Activated CD8-positive, alpha-beta memory T cell treated with anti-CD3 and anti-CD28 coated beads, Interleukin-2, amount 50 U/mL, for 1 hour (primary cell): ENCODE data around the gene AREL1.

Experiments used
- DNase-seq: peaks from one replicate; pipeline ENCODE4 v3.0.0-alpha.2; 2020; ENCODE audit errors: extremely low read depth

AREL1 gene

DNA sequence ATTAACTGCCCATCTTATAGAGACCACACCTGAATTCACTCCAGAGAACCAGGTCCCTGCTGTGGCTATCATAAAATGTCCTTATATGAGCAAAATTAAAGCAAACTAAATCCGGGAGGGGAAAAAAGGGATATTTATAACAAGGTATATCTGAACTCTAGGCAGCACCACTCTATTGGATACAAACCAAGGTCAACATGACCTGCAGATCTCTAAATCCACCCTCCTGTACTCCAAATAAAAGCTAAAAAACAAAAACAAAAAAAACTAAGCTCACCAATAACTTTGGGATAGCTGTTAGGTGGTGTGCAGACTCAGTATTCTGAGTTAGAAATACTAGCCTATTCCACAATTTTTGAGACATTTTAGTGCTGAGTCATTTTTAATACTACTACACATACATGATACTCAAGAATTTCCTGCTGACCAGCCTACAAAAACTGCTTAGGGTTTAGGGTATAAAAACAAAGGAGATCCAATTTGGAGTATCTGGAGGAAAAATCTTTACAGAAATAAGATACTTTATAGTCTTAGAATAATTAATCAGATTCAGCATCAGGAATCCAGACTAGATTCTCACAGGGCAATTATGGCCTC is 54.2 kb downstream of the AREL1 start:
- DNase-seq = no peak

GRCh38 chr14:74656964-74657363 is 55.9 kb downstream of the AREL1 start:
- DNase-seq = no peak

- no peak for DNase-seq
Measured at GRCh38 chr14:74655599-74656395, 57.1 kb downstream of the AREL1 start.

- no peak for DNase-seq
Measured at GRCh38 chr14:74654931-74655330, 57.9 kb downstream of the AREL1 start.

- no peak for DNase-seq
Measured at GRCh38 chr14:74653386-74654138, 59.3 kb downstream of the AREL1 start.

- no peak for DNase-seq
Measured at GRCh38 chr14:74652541-74652940, 60.3 kb downstream of the AREL1 start.

DNA sequence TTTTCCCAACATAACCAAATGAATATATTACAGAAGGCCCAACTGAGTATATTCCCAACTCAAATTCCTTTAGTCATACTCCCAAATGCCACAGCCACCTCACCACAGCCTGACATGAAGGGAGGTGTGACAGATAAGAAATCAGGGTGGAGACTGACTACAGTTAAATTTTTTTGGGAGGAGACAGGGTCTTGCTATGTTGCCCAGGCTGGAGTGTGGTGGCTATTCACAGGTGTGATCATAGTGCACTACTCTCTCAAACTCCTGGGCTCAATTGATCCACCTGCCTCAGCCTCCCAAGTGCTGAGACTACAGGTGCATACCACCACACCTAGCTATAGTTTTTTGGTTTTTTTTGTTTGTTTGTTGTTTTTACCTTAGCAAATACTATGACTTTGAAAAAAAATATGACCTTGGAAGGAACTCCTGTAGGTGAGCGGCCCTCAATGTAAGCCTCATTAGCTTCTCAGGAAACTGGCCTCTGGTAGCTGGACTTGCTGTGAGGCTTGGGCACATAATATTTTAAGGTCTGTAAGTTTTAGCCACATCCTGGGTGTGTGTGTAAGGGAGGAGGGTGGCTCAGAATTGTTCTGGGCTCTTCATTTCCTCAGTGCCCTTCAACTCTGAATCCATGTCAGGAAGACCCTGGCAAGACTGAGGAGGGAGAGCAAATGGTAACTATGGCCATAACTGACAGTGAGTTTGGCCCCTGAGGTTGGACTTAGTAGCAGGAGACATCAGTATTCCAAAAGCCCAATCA is 61.8 kb downstream of the AREL1 start:
- DNase-seq = no peak

DNA sequence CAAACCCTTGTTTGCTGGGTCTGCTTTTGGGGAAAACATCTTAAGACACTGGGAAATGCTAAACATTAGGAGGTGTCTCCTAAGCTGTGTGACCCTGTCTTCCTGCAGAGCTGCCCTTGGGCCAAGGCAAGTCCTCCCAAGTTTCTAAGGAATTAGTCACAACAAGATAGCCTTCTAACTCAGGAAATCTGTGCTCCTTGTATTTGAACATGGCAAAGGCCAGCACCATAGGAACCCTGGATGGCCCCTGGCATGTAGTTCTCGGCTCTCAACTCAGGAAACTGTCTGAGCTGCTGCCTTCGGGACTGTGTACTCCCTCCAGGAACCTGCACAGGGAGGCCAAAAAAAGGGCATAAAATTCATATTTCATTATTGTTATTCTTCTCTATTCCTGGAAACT is 63.2 kb downstream of the AREL1 start:
- no peak for DNase-seq

DNA sequence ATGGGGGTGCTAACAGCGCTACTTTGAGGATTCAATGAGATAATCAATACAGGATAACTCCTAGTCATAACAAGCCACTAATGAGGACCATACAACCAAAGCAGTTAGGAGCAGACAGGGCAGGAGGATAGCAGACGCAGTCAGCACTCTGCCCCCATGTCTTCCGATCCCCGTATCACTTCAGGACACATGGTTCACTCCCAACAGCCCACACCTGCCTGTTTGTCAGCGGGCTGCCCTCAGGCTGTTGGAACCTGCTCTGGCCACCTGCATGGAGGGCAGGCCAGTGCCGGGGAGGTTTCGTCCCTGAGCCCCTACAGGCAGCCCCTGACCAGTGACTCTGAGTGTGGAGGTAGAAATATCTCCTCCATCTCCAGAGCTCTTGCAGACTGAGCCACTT is 63.7 kb downstream of the AREL1 start:
- DNase-seq = no peak

DNA sequence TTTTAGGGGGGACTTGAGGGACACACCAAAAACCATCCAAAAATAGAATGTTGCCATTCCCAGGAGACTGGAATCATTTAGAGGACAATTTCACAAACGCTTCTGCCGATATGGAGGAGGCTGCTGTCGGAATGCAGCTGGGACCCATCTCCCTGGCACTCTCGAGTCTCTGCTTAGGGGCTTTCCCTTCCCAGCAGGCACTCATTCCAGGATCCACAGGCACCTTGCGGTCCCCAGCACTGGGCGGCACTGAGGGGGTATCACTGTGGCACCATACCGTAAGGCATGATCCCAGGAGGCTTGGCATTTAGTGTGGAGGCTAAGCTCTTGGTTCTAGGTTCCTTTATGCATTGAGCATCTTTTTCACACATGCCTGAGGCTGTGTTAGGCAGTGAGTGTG is 64.3 kb downstream of the AREL1 start:
- no peak for DNase-seq

DNA sequence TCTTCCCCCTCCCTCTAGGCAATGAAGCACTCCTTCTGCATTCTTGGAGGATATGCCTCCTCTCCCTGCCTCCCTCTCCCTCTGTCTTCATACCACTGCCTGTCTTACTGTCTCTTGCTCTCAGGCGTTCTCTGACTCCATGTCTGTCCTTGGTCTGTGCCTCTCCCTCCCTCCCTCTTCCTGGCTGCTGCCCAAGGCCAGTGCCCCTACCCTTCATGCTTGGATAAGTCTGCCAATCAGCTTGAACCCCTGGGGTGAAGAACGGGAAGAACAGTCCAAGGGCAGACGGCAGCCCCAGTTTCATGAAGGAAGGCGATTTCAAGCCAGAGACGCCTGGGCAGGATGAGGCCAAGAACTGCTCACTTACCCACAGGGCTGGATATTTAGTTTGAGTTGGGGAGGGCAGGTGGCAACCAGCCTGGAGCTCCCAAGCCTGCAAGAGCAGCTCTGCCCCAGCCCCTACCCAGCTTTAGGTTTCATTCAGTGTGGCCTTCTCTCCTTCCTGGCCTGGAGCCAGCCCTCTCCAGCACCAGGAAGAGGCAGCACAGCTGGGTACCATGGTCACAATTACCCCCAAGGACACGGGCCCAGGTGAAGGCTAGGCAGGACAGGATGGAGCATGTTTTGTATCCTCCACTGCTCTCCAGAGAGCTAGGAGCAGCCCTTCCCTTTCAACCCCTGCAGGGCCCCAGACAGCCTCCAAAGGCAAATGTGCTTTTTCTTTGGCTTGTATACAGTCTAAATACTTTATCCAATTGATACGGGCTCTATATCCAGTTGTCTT is 65.0 kb downstream of the AREL1 start:
- no peak for DNase-seq

- no peak for DNase-seq
Measured at GRCh38 chr14:74647061-74647677, 65.7 kb downstream of the AREL1 start.

- no peak for DNase-seq
Measured at GRCh38 chr14:74645756-74646470, 67.0 kb downstream of the AREL1 start.

- DNase-seq = no peak
Measured at GRCh38 chr14:74645244-74645643, 67.6 kb downstream of the AREL1 start.

GRCh38 chr14:74641601-74642391 is 71.1 kb downstream of the AREL1 start:
- no peak for DNase-seq

- DNase-seq = no peak
Measured at GRCh38 chr14:74638966-74639365, 73.9 kb downstream of the AREL1 start.

- no peak for DNase-seq
Measured at GRCh38 chr14:74638066-74638465, 74.8 kb downstream of the AREL1 start.

- no peak for DNase-seq
Measured at GRCh38 chr14:74637178-74637550, 75.7 kb downstream of the AREL1 start.

DNA sequence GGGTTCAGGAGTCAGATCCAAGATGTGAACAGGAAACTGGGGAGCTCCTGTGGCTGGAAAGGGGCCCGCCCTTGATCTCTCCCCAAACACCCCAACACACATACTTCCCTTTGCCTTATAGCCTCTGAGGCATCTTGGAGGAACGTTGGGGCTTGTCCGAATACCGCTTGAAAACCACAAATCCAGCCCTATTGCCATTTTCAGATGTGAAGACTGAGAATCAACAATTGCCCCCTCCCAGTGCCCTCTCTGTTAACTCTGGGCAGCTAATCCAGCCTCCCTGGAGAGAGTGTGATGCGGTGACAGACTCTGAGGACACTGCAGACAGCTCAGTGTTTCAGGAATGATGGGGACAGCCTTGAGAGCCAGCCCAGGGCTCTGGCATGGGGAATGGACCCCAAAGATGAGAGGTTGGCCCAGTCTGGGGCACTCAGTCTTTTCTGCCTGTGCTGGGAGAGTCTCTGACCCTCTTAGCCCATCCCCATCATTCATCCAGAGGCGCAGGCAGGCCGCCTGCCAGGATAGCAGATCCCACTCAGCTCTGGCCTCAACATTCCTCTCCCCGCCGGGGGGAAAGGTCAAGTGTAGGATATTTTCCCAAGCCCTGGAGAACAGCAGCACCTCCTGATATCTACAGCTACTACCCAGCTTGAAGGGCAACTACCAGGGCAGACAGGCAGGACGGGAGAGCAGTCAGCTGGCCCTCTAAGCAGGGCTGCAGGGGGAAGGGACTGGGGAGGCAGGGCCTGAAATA is 76.3 kb downstream of the AREL1 start:
- no peak for DNase-seq
